ENCODE data around the gene DHRSX.

The DHRSX gene, protein sequence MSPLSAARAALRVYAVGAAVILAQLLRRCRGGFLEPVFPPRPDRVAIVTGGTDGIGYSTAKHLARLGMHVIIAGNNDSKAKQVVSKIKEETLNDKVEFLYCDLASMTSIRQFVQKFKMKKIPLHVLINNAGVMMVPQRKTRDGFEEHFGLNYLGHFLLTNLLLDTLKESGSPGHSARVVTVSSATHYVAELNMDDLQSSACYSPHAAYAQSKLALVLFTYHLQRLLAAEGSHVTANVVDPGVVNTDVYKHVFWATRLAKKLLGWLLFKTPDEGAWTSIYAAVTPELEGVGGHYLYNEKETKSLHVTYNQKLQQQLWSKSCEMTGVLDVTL

GRCh38 chrX:2500803-2501558, at the start of gene DHRSX, which contains the start of gene ZBED1:
DHRSX (minus strand) TSS chrX:2500976; CDS start chrX:2500925, 51 bp downstream.
ZBED1 (minus strand) TSS chrX:2500976; CDS start chrX:2490719, 10,257 bp downstream.
- no peak for DNase-seq (ENCODE audit: low read depth, low spot score)

DNA sequence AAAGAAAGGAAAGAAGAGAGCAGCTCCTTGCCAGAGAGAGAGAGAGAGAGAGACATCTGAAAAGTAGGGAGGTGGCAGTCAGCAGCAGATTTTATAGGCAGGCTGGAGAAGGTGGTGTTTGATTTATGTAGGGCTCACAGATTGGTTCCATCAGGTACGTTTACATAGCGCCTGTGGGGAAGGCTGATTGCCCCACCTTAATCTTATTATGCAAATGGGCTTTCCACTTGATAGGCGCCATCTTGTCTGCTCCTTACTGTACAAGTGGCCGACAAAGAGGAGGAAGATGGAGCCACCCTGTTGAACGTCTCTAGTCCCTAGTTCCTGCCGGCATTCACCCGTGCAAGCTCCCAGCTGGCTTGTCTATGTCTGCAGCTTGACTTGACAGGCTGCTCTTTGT, 49.1 kb upstream of the DHRSX start:
- no peaks in the 10 kb centered on the region for H3K36me3 ChIP-seq (ENCODE audit: insufficient read depth, low read length)
- DNase-seq (ENCODE audit: low read depth, low spot score): no peak
- no peaks in the 10 kb centered on the region for H3K9me3 ChIP-seq (ENCODE audit: low read depth, low read length)
- TF ChIP-seq FOXP2 (optimal IDR thresholded peaks at IDR 0.05; ENCODE audit: control extremely low read depth, extremely low read length, insufficient read depth) (no peak), POLR2AphosphoS5 (IDR thresholded peaks at IDR 0.05; ENCODE audit: borderline replicate concordance, low read depth, low read length) (no peak), EZH2 (IDR thresholded peaks at IDR 0.05) (no peak)
- no peak overlapping the region for H3K27ac ChIP-seq
- peak overlapping the region; percentile 11; the same call in 1 of the 2 replicates for H3K4me3 ChIP-seq
- H3K9ac ChIP-seq (ENCODE audit: insufficient read length): no peak overlapping the region

More at GRCh38 chrX:2500803-2501558, at the start of gene DHRSX, which contains the start of gene ZBED1:
- H3K9ac ChIP-seq (ENCODE audit: insufficient read length): peak within 1 kb of the TSS; percentile 86
- peak within 1 kb of the TSS; percentile 54; the same call in 1 of the 2 replicates for H3K27ac ChIP-seq
- no peak for TF ChIP-seq POLR2AphosphoS5 (IDR thresholded peaks at IDR 0.05; ENCODE audit: borderline replicate concordance, low read depth, low read length)
- TF ChIP-seq EZH2 (IDR thresholded peaks at IDR 0.05): no peak
- no peak for TF ChIP-seq FOXP2 (optimal IDR thresholded peaks at IDR 0.05; ENCODE audit: control extremely low read depth, extremely low read length, insufficient read depth)
- no peaks in the 10 kb centered on the region for H3K9me3 ChIP-seq (ENCODE audit: low read depth, low read length)
- H3K36me3 ChIP-seq (ENCODE audit: insufficient read depth, low read length): peaks cover 6% of the 10 kb centered on the region; the same call in 1 of the 2 replicates
- H3K4me3 ChIP-seq: peak within 1 kb of the TSS; percentile 90

- H3K9ac ChIP-seq (ENCODE audit: insufficient read length): no peak overlapping the region
- H3K4me3 ChIP-seq: no peak overlapping the region
- H3K9me3 ChIP-seq (ENCODE audit: low read depth, low read length): no peaks in the 10 kb centered on the region
- DNase-seq (ENCODE audit: low read depth, low spot score): no peak
- H3K27ac ChIP-seq: no peak overlapping the region
- no peaks in the 10 kb centered on the region for H3K36me3 ChIP-seq (ENCODE audit: insufficient read depth, low read length)
- TF ChIP-seq EZH2 (IDR thresholded peaks at IDR 0.05): no peak
- no peak for TF ChIP-seq POLR2AphosphoS5 (IDR thresholded peaks at IDR 0.05; ENCODE audit: borderline replicate concordance, low read depth, low read length)
- TF ChIP-seq FOXP2 (optimal IDR thresholded peaks at IDR 0.05; ENCODE audit: control extremely low read depth, extremely low read length, insufficient read depth): no peak
Measured at GRCh38 chrX:2548711-2549423, 48.1 kb upstream of the DHRSX start.

GRCh38 chrX:2547736-2548135, 47.0 kb upstream of the DHRSX start:
- H3K4me3 ChIP-seq: no peak overlapping the region
- H3K36me3 ChIP-seq (ENCODE audit: insufficient read depth, low read length): no peaks in the 10 kb centered on the region
- TF ChIP-seq EZH2 (IDR thresholded peaks at IDR 0.05) (no peak), POLR2AphosphoS5 (IDR thresholded peaks at IDR 0.05; ENCODE audit: borderline replicate concordance, low read depth, low read length) (no peak), FOXP2 (optimal IDR thresholded peaks at IDR 0.05; ENCODE audit: control extremely low read depth, extremely low read length, insufficient read depth) (no peak)
- H3K9ac ChIP-seq (ENCODE audit: insufficient read length): no peak overlapping the region
- H3K9me3 ChIP-seq (ENCODE audit: low read depth, low read length): no peaks in the 10 kb centered on the region
- DNase-seq (ENCODE audit: low read depth, low spot score): no peak
- no peak overlapping the region for H3K27ac ChIP-seq

GRCh38 chrX:2546496-2546895, 45.7 kb upstream of the DHRSX start:
- Histone ChIP-seq H3K9ac (ENCODE audit: insufficient read length) (no peak overlapping the region), H3K27ac (no peak overlapping the region), H3K9me3 (ENCODE audit: low read depth, low read length) (no peaks in the 10 kb centered on the region), H3K36me3 (ENCODE audit: insufficient read depth, low read length) (no peaks in the 10 kb centered on the region), H3K4me3 (no peak overlapping the region)
- TF ChIP-seq EZH2 (IDR thresholded peaks at IDR 0.05) (no peak), POLR2AphosphoS5 (IDR thresholded peaks at IDR 0.05; ENCODE audit: borderline replicate concordance, low read depth, low read length) (no peak), FOXP2 (optimal IDR thresholded peaks at IDR 0.05; ENCODE audit: control extremely low read depth, extremely low read length, insufficient read depth) (no peak)
- no peak for DNase-seq (ENCODE audit: low read depth, low spot score)

GRCh38 chrX:2545144-2545543, 44.4 kb upstream of the DHRSX start:
- Histone ChIP-seq H3K9ac (ENCODE audit: insufficient read length) (no peak overlapping the region), H3K4me3 (no peak overlapping the region)
- TF ChIP-seq POLR2AphosphoS5 (IDR thresholded peaks at IDR 0.05; ENCODE audit: borderline replicate concordance, low read depth, low read length): no peak
- TF ChIP-seq EZH2 (IDR thresholded peaks at IDR 0.05): no peak
- TF ChIP-seq FOXP2 (optimal IDR thresholded peaks at IDR 0.05; ENCODE audit: control extremely low read depth, extremely low read length, insufficient read depth): no peak

GRCh38 chrX:2542826-2543521, 42.2 kb upstream of the DHRSX start:
- H3K9ac ChIP-seq (ENCODE audit: insufficient read length): no peak overlapping the region
- no peaks in the 10 kb centered on the region for H3K36me3 ChIP-seq (ENCODE audit: insufficient read depth, low read length)
- DNase-seq (ENCODE audit: low read depth, low spot score): no peak
- no peak for TF ChIP-seq FOXP2 (optimal IDR thresholded peaks at IDR 0.05; ENCODE audit: control extremely low read depth, extremely low read length, insufficient read depth)
- TF ChIP-seq POLR2AphosphoS5 (IDR thresholded peaks at IDR 0.05; ENCODE audit: borderline replicate concordance, low read depth, low read length): no peak
- no peaks in the 10 kb centered on the region for H3K9me3 ChIP-seq (ENCODE audit: low read depth, low read length)
- H3K4me3 ChIP-seq: no peak overlapping the region
- no peak overlapping the region for H3K27ac ChIP-seq

More at GRCh38 chrX:2545144-2545543, 44.4 kb upstream of the DHRSX start:
- Histone ChIP-seq H3K27ac (no peak overlapping the region), H3K36me3 (ENCODE audit: insufficient read depth, low read length) (no peaks in the 10 kb centered on the region), H3K9me3 (ENCODE audit: low read depth, low read length) (no peaks in the 10 kb centered on the region)
- no peak for DNase-seq (ENCODE audit: low read depth, low spot score)

All from SK-N-MC (cell line).